SK-N-SH treated with all-trans-retinoic acid at 6 μM for 48 hours (cell line): Measurements from ENCODE around the gene HIP1.

ENCODE experiments used
- ATAC-seq: fragments of 200-7000 bp; cut with Tn5 transposase; 3 replicates; pipeline ENCODE4 v1.9.1; 2020; ENCODE audit warnings: mild to moderate bottlenecking, moderate library complexity
- ARNTL ChIP-seq: fragments of 450-650 bp; formaldehyde crosslinking; IDR thresholded peaks from 2 replicates; pipeline ENCODE4 v1.5.0; 2020; ENCODE audit warnings: low read depth, mild to moderate bottlenecking, moderate library complexity, borderline replicate concordance
- BACH2 ChIP-seq: fragments of 250-450 bp; sonication (Bioruptor Pico); IDR thresholded peaks from 2 replicates; pipeline ENCODE4 v1.9.0; 2021; ENCODE audit warnings: mild to moderate bottlenecking, borderline replicate concordance
- CSDC2 ChIP-seq: fragments of 250-450 bp; sonication (Bioruptor Pico); IDR thresholded peaks from 2 replicates; pipeline ENCODE4 v1.5.0; 2020; ENCODE audit warnings: mild to moderate bottlenecking, moderate library complexity
- ESRRG ChIP-seq: fragments of 250-450 bp; sonication (Bioruptor Pico); IDR thresholded peaks from 2 replicates; pipeline ENCODE4 v1.6.1; 2021; ENCODE audit warnings: mild to moderate bottlenecking
- GLIS3 ChIP-seq: fragments of 250-450 bp; sonication (Bioruptor Pico); IDR thresholded peaks from 2 replicates; pipeline ENCODE4 v1.5.0; 2020; ENCODE audit warnings: mild to moderate bottlenecking, moderate library complexity
- ISL1 ChIP-seq: fragments of 250-450 bp; sonication (Bioruptor Pico); IDR thresholded peaks from 2 replicates; pipeline ENCODE4 v2.1.2; 2022; ENCODE audit warnings: mild to moderate bottlenecking, moderate library complexity
- PPARA ChIP-seq: fragments of 250-450 bp; sonication (Bioruptor Pico); IDR thresholded peaks from 2 replicates; pipeline ENCODE4 v1.5.0; 2020; ENCODE audit warnings: mild to moderate bottlenecking, borderline replicate concordance
- RARB ChIP-seq: fragments of 250-450 bp; sonication (Bioruptor Pico); IDR thresholded peaks from 2 replicates; pipeline ENCODE4 v1.8.0; 2021; ENCODE audit warnings: mild to moderate bottlenecking, moderate library complexity
- SNAI2 ChIP-seq: fragments of 250-450 bp; sonication (Bioruptor Pico); IDR thresholded peaks from 2 replicates; pipeline ENCODE4 v1.5.0; 2020; ENCODE audit warnings: mild to moderate bottlenecking, moderate library complexity
- TCF4 ChIP-seq: fragments of 250-450 bp; sonication (Bioruptor Pico); IDR thresholded peaks from 2 replicates; pipeline ENCODE4 v1.8.0; 2021; ENCODE audit warnings: mild to moderate bottlenecking, moderate library complexity, borderline replicate concordance
- TOX ChIP-seq: fragments of 250-450 bp; sonication (Bioruptor Pico); IDR thresholded peaks from 2 replicates; pipeline ENCODE4 v1.8.0; 2021; ENCODE audit warnings: mild to moderate bottlenecking, moderate library complexity, borderline replicate concordance
- ZFP3 ChIP-seq: fragments of 250-450 bp; sonication (Bioruptor Pico); IDR thresholded peaks from 2 replicates; pipeline ENCODE4 v1.5.0; 2020; ENCODE audit warnings: mild to moderate bottlenecking, moderate library complexity
- ZFP30 ChIP-seq: fragments of 450-650 bp; formaldehyde crosslinking; IDR thresholded peaks from 2 replicates; pipeline ENCODE4 v1.5.0; 2022; ENCODE audit warnings: mild to moderate bottlenecking, moderate library complexity
- ZNF565 ChIP-seq: fragments of 450-650 bp; formaldehyde crosslinking; conservative IDR thresholded peaks from 2 replicates; pipeline ENCODE4 v1.5.0; 2020; ENCODE audit warnings: low read depth, mild to moderate bottlenecking, moderate library complexity
- ZNF70 ChIP-seq: fragments of 450-650 bp; formaldehyde crosslinking; IDR thresholded peaks from 2 replicates; pipeline ENCODE4 v1.5.0; 2020; ENCODE audit warnings: mild to moderate bottlenecking, moderate library complexity
- ZNF8 ChIP-seq: fragments of 450-650 bp; formaldehyde crosslinking; IDR thresholded peaks from 2 replicates; pipeline ENCODE4 v1.5.0; 2020; ENCODE audit warnings: mild to moderate bottlenecking, moderate library complexity
- TF ChIP-seq, protein P1 (sequence below): fragments of 250-450 bp; sonication (Bioruptor Pico); IDR thresholded peaks from 2 replicates; pipeline ENCODE4 v1.5.1; 2021; ENCODE audit warnings: mild to moderate bottlenecking, moderate library complexity
- TF ChIP-seq, protein P2 (sequence below): fragments of 250-450 bp; sonication (Bioruptor Pico); IDR thresholded peaks from 2 replicates; pipeline ENCODE4 v1.8.0; 2021; ENCODE audit warnings: low read depth, mild to moderate bottlenecking, moderate library complexity, borderline replicate concordance
- TF ChIP-seq, protein P3 (sequence below): fragments of 250-450 bp; sonication (Bioruptor Pico); IDR thresholded peaks from 2 replicates; pipeline ENCODE4 v1.5.0; 2020; ENCODE audit warnings: mild to moderate bottlenecking, moderate library complexity
- TF ChIP-seq, protein P4 (sequence below): fragments of 250-450 bp; sonication (Bioruptor Pico); IDR thresholded peaks from 2 replicates; pipeline ENCODE4 v1.5.1; 2020; ENCODE audit warnings: low read depth, mild to moderate bottlenecking, moderate library complexity
- TF ChIP-seq, protein P5 (sequence below): fragments of 250-450 bp; sonication (Bioruptor Pico); IDR thresholded peaks from 2 replicates; pipeline ENCODE4 v1.8.0; 2020; ENCODE audit warnings: mild to moderate bottlenecking, moderate library complexity, borderline replicate concordance

The HIP1 gene

DNA sequence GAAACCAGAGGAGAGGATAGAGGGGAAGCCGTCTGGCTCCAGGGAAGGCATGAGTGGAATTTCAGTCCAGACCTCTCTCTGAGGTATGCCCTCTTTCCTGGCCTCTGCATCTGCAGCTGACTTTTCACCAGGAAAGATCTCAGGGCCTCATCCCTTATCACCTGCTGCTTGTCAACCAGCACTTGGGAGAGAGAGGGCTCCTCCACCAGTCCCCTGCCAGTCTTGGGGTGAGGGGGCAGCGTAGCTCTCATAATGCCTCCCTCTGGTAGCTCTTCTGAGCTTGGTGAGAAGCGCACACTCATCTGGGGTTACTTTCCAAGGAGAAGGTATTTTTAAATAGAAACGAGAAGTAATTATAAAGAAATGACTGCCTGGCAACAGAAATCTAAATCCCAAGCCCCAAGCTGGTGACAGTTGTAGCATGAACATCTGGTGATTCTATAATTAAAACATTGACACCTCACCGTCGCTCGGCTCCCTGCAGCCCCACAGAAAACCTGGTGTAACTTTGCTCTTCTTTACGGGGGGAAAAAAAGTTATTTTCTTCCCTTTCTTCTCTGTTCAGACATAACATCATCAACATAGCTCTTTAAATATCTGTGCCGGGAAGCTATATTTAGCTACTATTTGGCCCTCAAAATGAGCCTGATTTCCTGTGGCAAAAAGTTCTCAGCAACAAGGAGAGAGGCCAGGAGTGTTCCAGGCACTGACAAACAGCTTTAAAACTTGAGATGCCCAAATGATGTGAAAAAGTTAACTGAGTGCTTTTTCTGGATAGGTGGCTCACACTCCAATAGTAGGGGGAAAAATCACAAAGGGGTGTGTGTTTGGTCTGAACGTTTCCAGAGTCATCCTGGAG, 26.9 kb downstream of the HIP1 start (continued):
- TF ChIP-seq, protein P1, sequence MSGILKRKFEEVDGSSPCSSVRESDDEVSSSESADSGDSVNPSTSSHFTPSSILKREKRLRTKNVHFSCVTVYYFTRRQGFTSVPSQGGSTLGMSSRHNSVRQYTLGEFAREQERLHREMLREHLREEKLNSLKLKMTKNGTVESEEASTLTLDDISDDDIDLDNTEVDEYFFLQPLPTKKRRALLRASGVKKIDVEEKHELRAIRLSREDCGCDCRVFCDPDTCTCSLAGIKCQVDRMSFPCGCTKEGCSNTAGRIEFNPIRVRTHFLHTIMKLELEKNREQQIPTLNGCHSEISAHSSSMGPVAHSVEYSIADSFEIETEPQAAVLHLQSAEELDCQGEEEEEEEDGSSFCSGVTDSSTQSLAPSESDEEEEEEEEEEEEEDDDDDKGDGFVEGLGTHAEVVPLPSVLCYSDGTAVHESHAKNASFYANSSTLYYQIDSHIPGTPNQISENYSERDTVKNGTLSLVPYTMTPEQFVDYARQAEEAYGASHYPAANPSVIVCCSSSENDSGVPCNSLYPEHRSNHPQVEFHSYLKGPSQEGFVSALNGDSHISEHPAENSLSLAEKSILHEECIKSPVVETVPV (CRISPR knock-in tag) = no peak
- TF ChIP-seq ZFP30 (CRISPR knock-in tag) (no peak), ZNF565 (CRISPR knock-in tag) (no peak), GLIS3 (CRISPR knock-in tag) (no peak), ZFP3 (CRISPR knock-in tag) (no peak), ISL1 (CRISPR knock-in tag) (no peak), TCF4 (CRISPR knock-in tag) (no peak), TOX (no peak), SNAI2 (no peak), ARNTL (no peak)
- TF ChIP-seq, protein P2, sequence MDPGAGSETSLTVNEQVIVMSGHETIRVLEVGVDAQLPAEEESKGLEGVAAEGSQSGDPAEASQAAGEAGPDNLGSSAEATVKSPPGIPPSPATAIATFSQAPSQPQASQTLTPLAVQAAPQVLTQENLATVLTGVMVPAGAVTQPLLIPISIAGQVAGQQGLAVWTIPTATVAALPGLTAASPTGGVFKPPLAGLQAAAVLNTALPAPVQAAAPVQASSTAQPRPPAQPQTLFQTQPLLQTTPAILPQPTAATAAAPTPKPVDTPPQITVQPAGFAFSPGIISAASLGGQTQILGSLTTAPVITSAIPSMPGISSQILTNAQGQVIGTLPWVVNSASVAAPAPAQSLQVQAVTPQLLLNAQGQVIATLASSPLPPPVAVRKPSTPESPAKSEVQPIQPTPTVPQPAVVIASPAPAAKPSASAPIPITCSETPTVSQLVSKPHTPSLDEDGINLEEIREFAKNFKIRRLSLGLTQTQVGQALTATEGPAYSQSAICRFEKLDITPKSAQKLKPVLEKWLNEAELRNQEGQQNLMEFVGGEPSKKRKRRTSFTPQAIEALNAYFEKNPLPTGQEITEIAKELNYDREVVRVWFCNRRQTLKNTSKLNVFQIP (CRISPR knock-in tag) = no peak
- TF ChIP-seq, all 23 proteins: peak for 0

DNA sequence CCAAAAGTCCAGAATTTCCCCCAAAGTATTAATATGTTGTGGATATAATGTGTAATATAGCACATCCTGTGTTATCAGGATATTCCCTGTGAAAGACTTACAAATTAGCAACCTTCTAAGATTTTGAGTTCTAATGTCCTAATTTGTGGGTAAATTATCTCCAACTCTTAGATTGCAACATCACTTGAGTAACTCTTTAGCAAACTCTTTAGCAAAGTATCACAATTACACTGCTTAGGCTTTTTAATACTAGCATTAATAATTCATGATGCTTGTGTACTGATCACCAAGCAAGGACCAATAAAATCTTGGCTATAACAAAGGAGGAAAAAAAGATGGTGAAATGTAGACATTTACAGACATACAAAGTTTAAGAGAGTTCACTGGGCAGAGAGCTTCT, 27.7 kb downstream of the HIP1 start:
- no peak; the same call in 2 of the 3 replicates for ATAC-seq
- TF ChIP-seq, protein P3, sequence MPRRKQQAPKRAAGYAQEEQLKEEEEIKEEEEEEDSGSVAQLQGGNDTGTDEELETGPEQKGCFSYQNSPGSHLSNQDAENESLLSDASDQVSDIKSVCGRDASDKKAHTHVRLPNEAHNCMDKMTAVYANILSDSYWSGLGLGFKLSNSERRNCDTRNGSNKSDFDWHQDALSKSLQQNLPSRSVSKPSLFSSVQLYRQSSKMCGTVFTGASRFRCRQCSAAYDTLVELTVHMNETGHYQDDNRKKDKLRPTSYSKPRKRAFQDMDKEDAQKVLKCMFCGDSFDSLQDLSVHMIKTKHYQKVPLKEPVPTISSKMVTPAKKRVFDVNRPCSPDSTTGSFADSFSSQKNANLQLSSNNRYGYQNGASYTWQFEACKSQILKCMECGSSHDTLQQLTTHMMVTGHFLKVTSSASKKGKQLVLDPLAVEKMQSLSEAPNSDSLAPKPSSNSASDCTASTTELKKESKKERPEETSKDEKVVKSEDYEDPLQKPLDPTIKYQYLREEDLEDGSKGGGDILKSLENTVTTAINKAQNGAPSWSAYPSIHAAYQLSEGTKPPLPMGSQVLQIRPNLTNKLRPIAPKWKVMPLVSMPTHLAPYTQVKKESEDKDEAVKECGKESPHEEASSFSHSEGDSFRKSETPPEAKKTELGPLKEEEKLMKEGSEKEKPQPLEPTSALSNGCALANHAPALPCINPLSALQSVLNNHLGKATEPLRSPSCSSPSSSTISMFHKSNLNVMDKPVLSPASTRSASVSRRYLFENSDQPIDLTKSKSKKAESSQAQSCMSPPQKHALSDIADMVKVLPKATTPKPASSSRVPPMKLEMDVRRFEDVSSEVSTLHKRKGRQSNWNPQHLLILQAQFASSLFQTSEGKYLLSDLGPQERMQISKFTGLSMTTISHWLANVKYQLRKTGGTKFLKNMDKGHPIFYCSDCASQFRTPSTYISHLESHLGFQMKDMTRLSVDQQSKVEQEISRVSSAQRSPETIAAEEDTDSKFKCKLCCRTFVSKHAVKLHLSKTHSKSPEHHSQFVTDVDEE (CRISPR knock-in tag) = no peak
- no peak for TF ChIP-seq ZNF565 (CRISPR knock-in tag)
- TF ChIP-seq TOX = no peak
- TF ChIP-seq ESRRG = no peak
- TF ChIP-seq, protein P4, sequence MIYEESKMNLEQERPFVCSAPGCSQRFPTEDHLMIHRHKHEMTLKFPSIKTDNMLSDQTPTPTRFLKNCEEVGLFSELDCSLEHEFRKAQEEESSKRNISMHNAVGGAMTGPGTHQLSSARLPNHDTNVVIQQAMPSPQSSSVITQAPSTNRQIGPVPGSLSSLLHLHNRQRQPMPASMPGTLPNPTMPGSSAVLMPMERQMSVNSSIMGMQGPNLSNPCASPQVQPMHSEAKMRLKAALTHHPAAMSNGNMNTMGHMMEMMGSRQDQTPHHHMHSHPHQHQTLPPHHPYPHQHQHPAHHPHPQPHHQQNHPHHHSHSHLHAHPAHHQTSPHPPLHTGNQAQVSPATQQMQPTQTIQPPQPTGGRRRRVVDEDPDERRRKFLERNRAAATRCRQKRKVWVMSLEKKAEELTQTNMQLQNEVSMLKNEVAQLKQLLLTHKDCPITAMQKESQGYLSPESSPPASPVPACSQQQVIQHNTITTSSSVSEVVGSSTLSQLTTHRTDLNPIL (CRISPR knock-in tag) = no peak
- no peak for TF ChIP-seq PPARA
- no peak for TF ChIP-seq ZFP30 (CRISPR knock-in tag)
- TF ChIP-seq BACH2 (CRISPR knock-in tag) = no peak
- TF ChIP-seq ZNF70 = no peak
- no peak for TF ChIP-seq TCF4 (CRISPR knock-in tag)
- TF ChIP-seq GLIS3 (CRISPR knock-in tag) = no peak
- no peak for TF ChIP-seq ZNF8 (CRISPR knock-in tag)
- TF ChIP-seq, protein P1 (CRISPR knock-in tag) = no peak
- no peak for TF ChIP-seq ARNTL
- no peak for TF ChIP-seq CSDC2 (CRISPR knock-in tag)
- TF ChIP-seq SNAI2 = no peak
- no peak for TF ChIP-seq ZFP3 (CRISPR knock-in tag)
- TF ChIP-seq RARB (CRISPR knock-in tag) = no peak
- TF ChIP-seq, protein P5, sequence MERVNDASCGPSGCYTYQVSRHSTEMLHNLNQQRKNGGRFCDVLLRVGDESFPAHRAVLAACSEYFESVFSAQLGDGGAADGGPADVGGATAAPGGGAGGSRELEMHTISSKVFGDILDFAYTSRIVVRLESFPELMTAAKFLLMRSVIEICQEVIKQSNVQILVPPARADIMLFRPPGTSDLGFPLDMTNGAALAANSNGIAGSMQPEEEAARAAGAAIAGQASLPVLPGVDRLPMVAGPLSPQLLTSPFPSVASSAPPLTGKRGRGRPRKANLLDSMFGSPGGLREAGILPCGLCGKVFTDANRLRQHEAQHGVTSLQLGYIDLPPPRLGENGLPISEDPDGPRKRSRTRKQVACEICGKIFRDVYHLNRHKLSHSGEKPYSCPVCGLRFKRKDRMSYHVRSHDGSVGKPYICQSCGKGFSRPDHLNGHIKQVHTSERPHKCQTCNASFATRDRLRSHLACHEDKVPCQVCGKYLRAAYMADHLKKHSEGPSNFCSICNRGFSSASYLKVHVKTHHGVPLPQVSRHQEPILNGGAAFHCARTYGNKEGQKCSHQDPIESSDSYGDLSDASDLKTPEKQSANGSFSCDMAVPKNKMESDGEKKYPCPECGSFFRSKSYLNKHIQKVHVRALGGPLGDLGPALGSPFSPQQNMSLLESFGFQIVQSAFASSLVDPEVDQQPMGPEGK (CRISPR knock-in tag) = no peak
- TF ChIP-seq, protein P2 (CRISPR knock-in tag) = no peak
